ENCODE measurements around the gene SET.
"Not testable (repeated sequence)": the region's sequence is repeated elsewhere in the genome, so short reads cannot be mapped to it uniquely, and the experiment has no call there.

SET gene

GRCh38 chr9:128696923-128697707 is 8.1 kb downstream of the SET start:
- Histone ChIP-seq H3K27me3 (ENCODE audit: control insufficient read depth in 1 of 2, insufficient read depth in 1 of 2, low read length in 2 of 2) (no peaks in the 10 kb centered on the region), H3K27ac (ENCODE audit: low read length, poor library complexity, severe bottlenecking) (no peak overlapping the region), H3K18ac (ENCODE audit: low read depth in 1 of 2, low read length in 2 of 2) (no peak overlapping the region), H2BK120ac (ENCODE audit: low read depth, low read length) (no peak overlapping the region), H3K4me3 (ENCODE audit: insufficient read depth in 1 of 2, low read depth in 1 of 2, low read length in 2 of 2) (no peak overlapping the region), H4K8ac (ENCODE audit: low read length) (no peak overlapping the region), H2AFZ (ENCODE audit: low read depth, low read length) (no peak overlapping the region), H2AK5ac (ENCODE audit: low read length, severe bottlenecking) (no peak overlapping the region), H3K4me2 (ENCODE audit: low read length, poor library complexity, severe bottlenecking) (no peak overlapping the region), H3K4ac (ENCODE audit: low read depth in 1 of 2, low read length in 2 of 2) (no peak overlapping the region), H3K9me3 (ENCODE audit: control insufficient read depth, low read length) (no peaks in the 10 kb centered on the region), H2BK12ac (ENCODE audit: low read length in 2 of 2) (no peak overlapping the region), H3K36me3 (ENCODE audit: control insufficient read depth in 1 of 2, insufficient read depth in 2 of 2, low read depth in 1 of 2, low read length in 2 of 2) (peaks cover 3 to 48% of the 10 kb centered on the region in 2 experiments), H2BK5ac (ENCODE audit: low read depth, low read length, poor library complexity, severe bottlenecking) (no peak overlapping the region), H3K9ac (ENCODE audit: low read length) (peak overlapping the region; percentile 13), H3K4me1 (ENCODE audit: control insufficient read depth, insufficient read depth, low read depth, low read length) (peaks cover 8% of the 10 kb centered on the region), H3K79me1 (replicated peaks; ENCODE audit: low read length, poor library complexity, severe bottlenecking) (no peaks in the 10 kb centered on the region), H3K14ac (ENCODE audit: low read length in 2 of 2) (no peak overlapping the region), H4K91ac (ENCODE audit: low read length) (no peak overlapping the region), H2BK15ac (ENCODE audit: low read depth, poor library complexity, severe bottlenecking) (no peak overlapping the region), H3K23ac (ENCODE audit: low read length in 2 of 2) (no peak overlapping the region)
- no peak for DNase-seq
- WGBS: 74% methylated on average over 8 of the region's 8 CpGs

- not testable (repeated sequence) for H3K23ac ChIP-seq (ENCODE audit: low read length in 2 of 2); H3K27me3 ChIP-seq (ENCODE audit: control insufficient read depth in 1 of 2, insufficient read depth in 1 of 2, low read length in 2 of 2)
Measured at GRCh38 chr9:128699096-128699795, 10.2 kb downstream of the SET start.

GRCh38 chr9:128701227-128701854 is 12.3 kb downstream of the SET start:
- no peak overlapping the region for H3K14ac ChIP-seq (ENCODE audit: low read length in 2 of 2)
- H2AK5ac ChIP-seq (ENCODE audit: low read length, severe bottlenecking): no peak overlapping the region
- H3K79me1 ChIP-seq (replicated peaks; ENCODE audit: low read length, poor library complexity, severe bottlenecking): peaks cover 6% of the 10 kb centered on the region
- no peak overlapping the region for H4K91ac ChIP-seq (ENCODE audit: low read length)
- WGBS: 51% methylated on average over 10 of the region's 10 CpGs
- H3K4ac ChIP-seq (ENCODE audit: low read depth in 1 of 2, low read length in 2 of 2): no peak overlapping the region
- no peak overlapping the region for H2BK15ac ChIP-seq (ENCODE audit: low read depth, poor library complexity, severe bottlenecking)
- no peak overlapping the region for H2BK5ac ChIP-seq (ENCODE audit: low read depth, low read length, poor library complexity, severe bottlenecking)
- no peak overlapping the region for H3K4me3 ChIP-seq (ENCODE audit: insufficient read depth in 1 of 2, low read depth in 1 of 2, low read length in 2 of 2)
- peaks cover 18% of the 10 kb centered on the region for H3K4me1 ChIP-seq (ENCODE audit: control insufficient read depth, insufficient read depth, low read depth, low read length)
- H3K27me3 ChIP-seq (ENCODE audit: control insufficient read depth in 1 of 2, insufficient read depth in 1 of 2, low read length in 2 of 2): no peaks in the 10 kb centered on the region
- H4K8ac ChIP-seq (ENCODE audit: low read length): no peak overlapping the region
- H3K36me3 ChIP-seq (ENCODE audit: control insufficient read depth in 1 of 2, insufficient read depth in 2 of 2, low read depth in 1 of 2, low read length in 2 of 2): peaks cover 9 to 12% of the 10 kb centered on the region in 2 experiments
- no peak overlapping the region for H2AFZ ChIP-seq (ENCODE audit: low read depth, low read length)
- no peaks in the 10 kb centered on the region for H3K9me3 ChIP-seq (ENCODE audit: control insufficient read depth, low read length)
- H3K18ac ChIP-seq (ENCODE audit: low read depth in 1 of 2, low read length in 2 of 2): no peak overlapping the region
- H2BK120ac ChIP-seq (ENCODE audit: low read depth, low read length): no peak overlapping the region
- H3K27ac ChIP-seq (ENCODE audit: low read length, poor library complexity, severe bottlenecking): no peak overlapping the region
- no peak overlapping the region for H3K23ac ChIP-seq (ENCODE audit: low read length in 2 of 2)
- DNase-seq: peak; percentile 56
- H3K9ac ChIP-seq (ENCODE audit: low read length): no peak overlapping the region
- no peak overlapping the region for H3K4me2 ChIP-seq (ENCODE audit: low read length, poor library complexity, severe bottlenecking)
- no peak overlapping the region for H2BK12ac ChIP-seq (ENCODE audit: low read length in 2 of 2)

More at GRCh38 chr9:128699096-128699795, 10.2 kb downstream of the SET start:
- H3K27ac ChIP-seq (ENCODE audit: low read length, poor library complexity, severe bottlenecking); H2BK120ac ChIP-seq (ENCODE audit: low read depth, low read length); H3K4ac ChIP-seq (ENCODE audit: low read depth in 1 of 2, low read length in 2 of 2); H3K4me3 ChIP-seq (ENCODE audit: insufficient read depth in 1 of 2, low read depth in 1 of 2, low read length in 2 of 2); H3K4me2 ChIP-seq (ENCODE audit: low read length, poor library complexity, severe bottlenecking); H4K8ac ChIP-seq (ENCODE audit: low read length); H4K91ac ChIP-seq (ENCODE audit: low read length); H2BK12ac ChIP-seq (ENCODE audit: low read length in 2 of 2); H3K9ac ChIP-seq (ENCODE audit: low read length); H3K18ac ChIP-seq (ENCODE audit: low read depth in 1 of 2, low read length in 2 of 2); H3K14ac ChIP-seq (ENCODE audit: low read length in 2 of 2); H3K79me1 ChIP-seq (replicated peaks; ENCODE audit: low read length, poor library complexity, severe bottlenecking); DNase-seq; H2AK5ac ChIP-seq (ENCODE audit: low read length, severe bottlenecking); H3K9me3 ChIP-seq (ENCODE audit: control insufficient read depth, low read length); H2BK15ac ChIP-seq (ENCODE audit: low read depth, poor library complexity, severe bottlenecking); H2AFZ ChIP-seq (ENCODE audit: low read depth, low read length); H2BK5ac ChIP-seq (ENCODE audit: low read depth, low read length, poor library complexity, severe bottlenecking): not testable (repeated sequence)
- Histone ChIP-seq H3K4me1 (ENCODE audit: control insufficient read depth, insufficient read depth, low read depth, low read length) (peaks cover 18% of the 10 kb centered on the region), H3K36me3 (ENCODE audit: control insufficient read depth in 1 of 2, insufficient read depth in 2 of 2, low read depth in 1 of 2, low read length in 2 of 2) (peaks cover 3 to 27% of the 10 kb centered on the region in 2 experiments)
- WGBS: 99% methylated on average over 29 of the region's 30 CpGs

DNA sequence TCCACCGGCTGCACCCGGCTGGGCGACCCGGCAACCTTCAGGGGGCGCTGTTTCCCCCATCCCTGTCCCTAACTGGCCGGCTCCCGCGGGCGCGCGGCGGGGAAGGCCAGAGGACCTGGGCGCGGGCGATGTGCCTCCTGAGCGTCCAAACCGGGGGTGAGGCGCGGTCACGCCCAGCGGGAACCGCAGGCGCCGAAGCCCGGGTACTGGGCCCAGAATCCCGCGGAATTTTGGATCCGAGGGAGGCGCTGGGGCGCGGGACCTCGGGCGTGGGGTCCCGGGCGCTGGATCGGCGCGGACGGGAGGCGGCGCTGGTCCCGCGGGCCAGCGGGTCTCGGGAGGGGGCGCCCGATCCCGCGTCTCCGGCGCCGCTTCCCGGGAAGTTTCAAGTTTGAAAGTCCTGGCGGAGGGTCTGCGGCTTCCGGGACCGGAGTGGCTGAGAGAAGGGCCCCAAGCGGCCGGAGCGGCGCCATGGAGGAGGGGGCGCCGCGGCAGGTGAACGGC is 13.5 kb downstream of the SET start, which contains the start of gene PKN3:
Gene PKN3 (plus strand): TSS at position 59 of the 504 bp plus-strand sequence. CDS start 413 bp downstream, at position 472.
- H3K4me2 ChIP-seq (ENCODE audit: low read length, poor library complexity, severe bottlenecking): peak within 1 kb of the TSS; percentile 84
- peak within 1 kb of the TSS in 1 of 2 experiments; percentile 34 for H3K23ac ChIP-seq (ENCODE audit: low read length in 2 of 2)
- peaks cover 6% of the 10 kb centered on the region for H3K79me1 ChIP-seq (replicated peaks; ENCODE audit: low read length, poor library complexity, severe bottlenecking)
- peak within 1 kb of the TSS; percentile 66 for H2AFZ ChIP-seq (ENCODE audit: low read depth, low read length)
- no peak within 1 kb of the TSS for H2BK5ac ChIP-seq (ENCODE audit: low read depth, low read length, poor library complexity, severe bottlenecking)
- no peak within 1 kb of the TSS for H4K91ac ChIP-seq (ENCODE audit: low read length)
- peak within 1 kb of the TSS; percentile 35 for H4K8ac ChIP-seq (ENCODE audit: low read length)
- no peak within 1 kb of the TSS for H3K4ac ChIP-seq (ENCODE audit: low read depth in 1 of 2, low read length in 2 of 2)
- peaks cover 18% of the 10 kb centered on the region for H3K4me1 ChIP-seq (ENCODE audit: control insufficient read depth, insufficient read depth, low read depth, low read length)
- H3K27ac ChIP-seq (ENCODE audit: low read length, poor library complexity, severe bottlenecking): no peak within 1 kb of the TSS
- H2BK15ac ChIP-seq (ENCODE audit: low read depth, poor library complexity, severe bottlenecking): peak within 1 kb of the TSS; percentile 88
- H2AK5ac ChIP-seq (ENCODE audit: low read length, severe bottlenecking): no peak within 1 kb of the TSS
- H3K14ac ChIP-seq (ENCODE audit: low read length in 2 of 2): peak within 1 kb of the TSS in 1 of 2 experiments; percentile 23
- H3K27me3 ChIP-seq (ENCODE audit: control insufficient read depth in 1 of 2, insufficient read depth in 1 of 2, low read length in 2 of 2): no peaks in the 10 kb centered on the region
- peak within 1 kb of the TSS; percentile 46 to 54 for H3K18ac ChIP-seq (ENCODE audit: low read depth in 1 of 2, low read length in 2 of 2)
- peak within 1 kb of the TSS; percentile 58 for H3K9ac ChIP-seq (ENCODE audit: low read length)
- peak; percentile 82 for DNase-seq
- H2BK12ac ChIP-seq (ENCODE audit: low read length in 2 of 2): peak within 1 kb of the TSS in 1 of 2 experiments; percentile 15
- H3K9me3 ChIP-seq (ENCODE audit: control insufficient read depth, low read length): no peaks in the 10 kb centered on the region
- no peak within 1 kb of the TSS for H2BK120ac ChIP-seq (ENCODE audit: low read depth, low read length)
- peak within 1 kb of the TSS; percentile 73 to 76 for H3K4me3 ChIP-seq (ENCODE audit: insufficient read depth in 1 of 2, low read depth in 1 of 2, low read length in 2 of 2)
- H3K36me3 ChIP-seq (ENCODE audit: control insufficient read depth in 1 of 2, insufficient read depth in 2 of 2, low read depth in 1 of 2, low read length in 2 of 2): peaks cover under 1 to 9% of the 10 kb centered on the region in 2 experiments
- WGBS: 1% methylated on average over 45 of the region's 65 CpGs

All from mesenchymal stem cell (in vitro differentiated cells and primary cell).